Karpas-422 (cell line): ENCODE results near the gene KRT86. TPM values are rescaled to one million over a fixed set of nuclear protein-coding genes. Genes with fewer than 3 reads are reported as not detected.

Source experiments
- DNase-seq: peaks from one replicate; pipeline ENCODE4 v3.0.0-alpha.2; 2015
- H2AFZ ChIP-seq: fragments of 200-600 bp; sonication (generic); 2 replicates; pipeline ENCODE4 v1.6.1; 2014; ENCODE audit warnings: antibody characterized with exemption, low read length, mixed read lengths
- H3K27ac ChIP-seq: fragments of 200-600 bp; sonication (generic); 2 replicates; pipeline ENCODE4 v1.5.1; 2014; ENCODE audit warnings: mild to moderate bottlenecking, low read length, moderate library complexity
- H3K27me3 ChIP-seq: fragments of 200-600 bp; sonication (generic); 2 replicates; pipeline ENCODE4 v1.6.1; 2014; ENCODE audit warnings: low read length, mixed read lengths
- H3K36me3 ChIP-seq: fragments of 200-600 bp; sonication (generic); 2 replicates; pipeline ENCODE4 v1.6.1; 2014; ENCODE audit warnings: low read length, mixed read lengths; ENCODE audit not compliant: insufficient read depth
- H3K4me1 ChIP-seq: fragments of 200-600 bp; sonication (generic); 2 replicates; pipeline ENCODE4 v1.6.1; 2014; ENCODE audit warnings: mild to moderate bottlenecking, low read length, mixed read lengths
- H3K4me2 ChIP-seq: fragments of 200-600 bp; sonication (generic); 2 replicates; pipeline ENCODE4 v1.6.1; 2014; ENCODE audit warnings: low read length, low read depth, mild to moderate bottlenecking; ENCODE audit not compliant: poor library complexity, severe bottlenecking
- H3K4me3 ChIP-seq: fragments of 200-600 bp; sonication (generic); 2 replicates; pipeline ENCODE4 v1.5.1; 2014; ENCODE audit warnings: mild to moderate bottlenecking, antibody characterized with exemption, low read length, mixed read lengths
- H3K79me2 ChIP-seq: fragments of 200-600 bp; sonication (generic); 2 replicates; pipeline ENCODE4 v1.6.1; 2014; ENCODE audit warnings: mild to moderate bottlenecking, low read length, mixed read lengths
- H3K9ac ChIP-seq: fragments of 200-600 bp; sonication (generic); 2 replicates; pipeline ENCODE4 v1.6.0; 2014; ENCODE audit warnings: low read length
- H3K9me2 ChIP-seq: fragments of 200-600 bp; sonication (generic), shearing (Covaris generic); replicated peaks from 2 replicates; pipeline ENCODE4 v1.6.0; 2014; ENCODE audit warnings: mild to moderate bottlenecking, low read length, moderate library complexity; ENCODE audit not compliant: insufficient read depth
- H3K9me3 ChIP-seq: fragments of 300-700, 200-600 bp; sonication (generic); 2 replicates; pipeline ENCODE4 v1.6.1; 2014; ENCODE audit warnings: low read length, mixed read lengths
- H4K20me1 ChIP-seq: fragments of 200-600 bp; sonication (generic); 2 replicates; pipeline ENCODE4 v1.6.1; 2014; ENCODE audit warnings: mild to moderate bottlenecking, antibody characterized with exemption, low read length, low read depth; ENCODE audit not compliant: insufficient read depth
- total RNA-seq: library from RNA; depleted of rRNA; stranded (reverse); fragments of >200 nt; shearing (Covaris generic); gene quantifications from 2 replicates; pipeline ENCODE4 v1.2.3, GENCODE V29; 2014; ENCODE audit warnings: low replicate concordance

KRT86 gene
- total RNA-seq, 1 experiment from 2014 or later: not detected

- H3K4me2 ChIP-seq: no peak overlapping the region
- H2AFZ ChIP-seq: no peak overlapping the region
- no peaks in the 10 kb centered on the region for H3K27me3 ChIP-seq
- H3K79me2 ChIP-seq: no peaks in the 10 kb centered on the region
- H3K36me3 ChIP-seq: no peaks in the 10 kb centered on the region
- H3K27ac ChIP-seq: no peak overlapping the region
- H4K20me1 ChIP-seq: no peaks in the 10 kb centered on the region
- no peak for DNase-seq
- H3K9me2 ChIP-seq: no peaks in the 10 kb centered on the region
- H3K4me1 ChIP-seq: no peaks in the 10 kb centered on the region
- no peaks in the 10 kb centered on the region for H3K9me3 ChIP-seq
- H3K9ac ChIP-seq: no peak overlapping the region
- no peak overlapping the region for H3K4me3 ChIP-seq
Measured at GRCh38 chr12:52259657-52260243, 14.7 kb upstream of the KRT86 start.

- H3K4me1 ChIP-seq: no peaks in the 10 kb centered on the region
- H4K20me1 ChIP-seq: no peaks in the 10 kb centered on the region
- H3K27ac ChIP-seq: no peak overlapping the region
- no peaks in the 10 kb centered on the region for H3K79me2 ChIP-seq
- no peak overlapping the region for H3K4me3 ChIP-seq
- H3K9me3 ChIP-seq: no peaks in the 10 kb centered on the region
- H2AFZ ChIP-seq: no peak overlapping the region
- H3K9ac ChIP-seq: no peak overlapping the region
- H3K9me2 ChIP-seq: no peaks in the 10 kb centered on the region
- no peaks in the 10 kb centered on the region for H3K27me3 ChIP-seq
- DNase-seq: no peak
- no peaks in the 10 kb centered on the region for H3K36me3 ChIP-seq
- H3K4me2 ChIP-seq: no peak overlapping the region
Measured at GRCh38 chr12:52260361-52261207, 13.9 kb upstream of the KRT86 start.

- H3K36me3 ChIP-seq: no peaks in the 10 kb centered on the region
- H2AFZ ChIP-seq: no peak overlapping the region
- H3K4me2 ChIP-seq: no peak overlapping the region
- H3K27ac ChIP-seq: no peak overlapping the region
- no peaks in the 10 kb centered on the region for H4K20me1 ChIP-seq
- H3K9me2 ChIP-seq: no peaks in the 10 kb centered on the region
- no peaks in the 10 kb centered on the region for H3K79me2 ChIP-seq
- no peak overlapping the region for H3K9ac ChIP-seq
- DNase-seq: no peak
- H3K9me3 ChIP-seq: no peaks in the 10 kb centered on the region
- H3K27me3 ChIP-seq: no peaks in the 10 kb centered on the region
- H3K4me3 ChIP-seq: no peak overlapping the region
- H3K4me1 ChIP-seq: no peaks in the 10 kb centered on the region
Measured at GRCh38 chr12:52261208-52261484, 13.3 kb upstream of the KRT86 start.

- no peak overlapping the region for H2AFZ ChIP-seq
Measured at GRCh38 chr12:52262286-52262685, 12.2 kb upstream of the KRT86 start.

GRCh38 chr12:52263761-52264434, 10.5 kb upstream of the KRT86 start:
- no peak for DNase-seq
- no peaks in the 10 kb centered on the region for H3K36me3 ChIP-seq
- H3K9me2 ChIP-seq: no peaks in the 10 kb centered on the region
- H3K4me1 ChIP-seq: no peaks in the 10 kb centered on the region
- H3K27ac ChIP-seq: no peak overlapping the region
- no peaks in the 10 kb centered on the region for H3K9me3 ChIP-seq
- no peaks in the 10 kb centered on the region for H3K27me3 ChIP-seq
- H2AFZ ChIP-seq: no peak overlapping the region
- no peak overlapping the region for H3K4me3 ChIP-seq
- H3K4me2 ChIP-seq: no peak overlapping the region
- no peaks in the 10 kb centered on the region for H3K79me2 ChIP-seq
- H4K20me1 ChIP-seq: no peaks in the 10 kb centered on the region
- no peak overlapping the region for H3K9ac ChIP-seq

More at GRCh38 chr12:52262286-52262685, 12.2 kb upstream of the KRT86 start:
- Histone ChIP-seq H3K27ac (no peak overlapping the region), H4K20me1 (no peaks in the 10 kb centered on the region), H3K4me3 (no peak overlapping the region), H3K36me3 (no peaks in the 10 kb centered on the region), H3K27me3 (no peaks in the 10 kb centered on the region), H3K4me1 (no peaks in the 10 kb centered on the region), H3K9ac (no peak overlapping the region), H3K79me2 (no peaks in the 10 kb centered on the region), H3K9me3 (no peaks in the 10 kb centered on the region), H3K9me2 (no peaks in the 10 kb centered on the region), H3K4me2 (no peak overlapping the region)
- no peak for DNase-seq

- H3K4me1 ChIP-seq: no peaks in the 10 kb centered on the region
- no peaks in the 10 kb centered on the region for H3K9me3 ChIP-seq
- H2AFZ ChIP-seq: no peak overlapping the region
- H3K4me3 ChIP-seq: no peak overlapping the region
- H3K9me2 ChIP-seq: no peaks in the 10 kb centered on the region
- H3K9ac ChIP-seq: no peak overlapping the region
- H3K79me2 ChIP-seq: no peaks in the 10 kb centered on the region
- no peaks in the 10 kb centered on the region for H3K27me3 ChIP-seq
- DNase-seq: no peak
- H3K4me2 ChIP-seq: no peak overlapping the region
- H3K36me3 ChIP-seq: no peaks in the 10 kb centered on the region
- H4K20me1 ChIP-seq: no peaks in the 10 kb centered on the region
- H3K27ac ChIP-seq: no peak overlapping the region
Measured at GRCh38 chr12:52264435-52264825, 10.0 kb upstream of the KRT86 start.

GRCh38 chr12:52266514-52266913, 7.9 kb upstream of the KRT86 start:
- Histone ChIP-seq H3K27me3 (no peaks in the 10 kb centered on the region), H3K9ac (no peak overlapping the region), H3K4me1 (no peaks in the 10 kb centered on the region), H3K9me3 (no peaks in the 10 kb centered on the region), H3K79me2 (no peaks in the 10 kb centered on the region), H3K9me2 (no peaks in the 10 kb centered on the region), H2AFZ (no peak overlapping the region), H3K27ac (no peak overlapping the region), H3K36me3 (no peaks in the 10 kb centered on the region), H4K20me1 (no peaks in the 10 kb centered on the region), H3K4me3 (no peak overlapping the region), H3K4me2 (no peak overlapping the region)
- DNase-seq: no peak

GRCh38 chr12:52267266-52267665, 7.2 kb upstream of the KRT86 start:
- H3K36me3 ChIP-seq: no peaks in the 10 kb centered on the region
- no peaks in the 10 kb centered on the region for H3K9me3 ChIP-seq
- H3K27ac ChIP-seq: no peak overlapping the region
- no peak overlapping the region for H3K4me2 ChIP-seq
- no peak for DNase-seq
- H4K20me1 ChIP-seq: no peaks in the 10 kb centered on the region
- H3K9me2 ChIP-seq: no peaks in the 10 kb centered on the region
- no peaks in the 10 kb centered on the region for H3K4me1 ChIP-seq
- no peak overlapping the region for H3K9ac ChIP-seq
- H3K27me3 ChIP-seq: no peaks in the 10 kb centered on the region
- no peaks in the 10 kb centered on the region for H3K79me2 ChIP-seq
- no peak overlapping the region for H3K4me3 ChIP-seq
- no peak overlapping the region for H2AFZ ChIP-seq
